Measurements from ENCODE around the gene GTF2H1.
"Not testable (repeated sequence)": the region's sequence is repeated elsewhere in the genome, so short reads cannot be mapped to it uniquely, and the experiment has no call there.

The GTF2H1 gene

GRCh38 chr11:18383388-18384156 lies 61.2 kb downstream of the GTF2H1 start:
- peak; percentile 54 to 94 for DNase-seq

GRCh38 chr11:18384157-18384641 lies 61.8 kb downstream of the GTF2H1 start:
- peak; percentile 47 to 50 for DNase-seq

GRCh38 chr11:18390088-18390487 lies 67.7 kb downstream of the GTF2H1 start:
- no peak for DNase-seq

- DNase-seq, result no peak
Measured at GRCh38 chr11:18392434-18393321, 70.3 kb downstream of the GTF2H1 start.

GRCh38 chr11:18393581-18394274 lies 71.4 kb downstream of the GTF2H1 start:
- no peak for DNase-seq

- DNase-seq, result peak; percentile 86 to 88
Measured at GRCh38 chr11:18394275-18394927, 72.0 kb downstream of the GTF2H1 start, which contains the start of gene LDHA. LDHA (plus strand) TSS chr11:18394563; CDS start chr11:18396843, 2,280 bp downstream.

- no peak for DNase-seq
Measured at GRCh38 chr11:18394928-18395734, 72.8 kb downstream of the GTF2H1 start.

GRCh38 chr11:18395735-18396504 lies 73.6 kb downstream of the GTF2H1 start:
- DNase-seq, result peak; percentile 81 to 87

- DNase-seq, result no peak
Measured at GRCh38 chr11:18397921-18398320, 75.6 kb downstream of the GTF2H1 start.

GRCh38 chr11:18401077-18401476 lies 78.7 kb downstream of the GTF2H1 start:
- not testable (repeated sequence) for DNase-seq

GRCh38 chr11:18404062-18404461 lies 81.7 kb downstream of the GTF2H1 start:
- DNase-seq, result no peak

GRCh38 chr11:18407400-18407799 lies 85.0 kb downstream of the GTF2H1 start:
- DNase-seq, result not testable (repeated sequence)

- DNase-seq, result no peak
Measured at GRCh38 chr11:18408558-18409291, 86.4 kb downstream of the GTF2H1 start.

GRCh38 chr11:18416459-18416858 lies 94.1 kb downstream of the GTF2H1 start:
- no peak for DNase-seq
